NK-92 treated with Interleukin-12 subunit alpha and Interleukin-12 subunit beta, amount 100 ng/mL, for 24 hours (cell line): Measurements from ENCODE around the gene TSPAN17.
"Not testable (repeated sequence)": the region's sequence is repeated elsewhere in the genome, so short reads cannot be mapped to it uniquely, and the experiment has no call there.

ENCODE experiments used
- DNase-seq: peaks from one replicate; lab custom pipeline; 2025; lab: John Stamatoyannopoulos, UW

TSPAN17 gene

GRCh38 chr5:176680226-176680563, 32.9 kb downstream of the TSPAN17 start:
- DNase-seq: no peak

DNA sequence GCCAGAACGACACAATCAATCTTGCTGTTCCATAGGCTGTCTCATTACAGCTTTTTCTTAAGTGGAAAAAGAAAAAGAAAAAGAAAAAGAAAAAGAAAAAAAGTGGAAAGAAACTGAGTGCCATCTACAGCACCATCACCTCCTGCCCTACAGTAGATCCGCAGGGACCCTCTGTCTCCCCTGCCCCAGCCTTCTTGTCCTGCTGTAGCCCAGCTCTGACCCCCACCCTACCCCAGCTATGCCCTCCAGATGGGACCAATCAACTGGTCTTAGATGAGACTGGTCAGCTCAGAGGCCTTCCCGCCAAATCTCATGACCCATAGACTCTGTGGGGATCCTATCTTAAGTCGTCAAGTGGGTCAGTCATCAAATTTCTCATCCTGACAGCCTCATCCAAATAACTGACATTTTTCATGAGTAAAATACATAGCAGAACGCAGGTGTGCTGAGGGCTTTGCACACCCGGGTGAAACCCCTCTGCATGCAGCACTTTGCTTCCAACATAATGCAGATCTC, 34.8 kb downstream of the TSPAN17 start:
- DNase-seq: no peak

DNA sequence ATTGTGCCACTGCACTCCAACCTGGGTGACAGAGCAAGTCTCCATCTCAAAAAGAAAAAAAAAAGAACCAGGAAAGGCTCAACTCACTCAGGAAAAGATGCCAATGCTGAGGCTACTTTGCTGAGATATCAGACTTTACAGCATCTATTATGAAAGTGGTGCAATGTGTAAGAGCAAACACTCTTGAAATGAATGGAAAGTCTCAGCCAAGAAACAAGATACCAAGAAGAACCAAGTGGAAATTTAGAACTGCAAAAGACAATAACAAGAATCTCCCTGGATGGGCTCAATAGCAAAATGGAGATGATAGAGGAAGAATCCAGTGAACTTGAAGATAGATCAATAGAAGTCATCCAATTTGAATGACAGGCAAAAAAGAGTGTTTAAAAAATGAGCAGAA, 37.7 kb downstream of the TSPAN17 start:
- DNase-seq: no peak

DNA sequence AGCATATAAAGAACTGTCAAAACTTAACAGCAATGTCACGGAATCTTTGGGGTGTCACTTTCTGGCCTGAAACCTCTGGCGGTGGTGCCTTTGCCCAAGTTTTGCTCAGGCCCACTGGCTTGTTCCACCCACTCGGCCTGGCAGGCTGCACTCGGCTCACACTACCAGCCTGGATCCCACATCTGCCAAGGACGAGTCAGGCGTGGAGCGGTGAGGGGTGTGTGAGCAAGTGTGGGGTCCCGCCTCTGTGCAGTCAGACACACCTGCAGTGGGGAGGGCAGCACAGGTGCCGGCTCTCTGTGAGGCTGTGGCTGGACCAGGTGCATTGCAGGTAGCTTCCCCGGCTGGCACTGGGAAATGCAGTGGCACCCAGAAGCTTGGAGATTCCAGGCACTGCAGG, 40.0 kb downstream of the TSPAN17 start:
- DNase-seq: no peak

DNA sequence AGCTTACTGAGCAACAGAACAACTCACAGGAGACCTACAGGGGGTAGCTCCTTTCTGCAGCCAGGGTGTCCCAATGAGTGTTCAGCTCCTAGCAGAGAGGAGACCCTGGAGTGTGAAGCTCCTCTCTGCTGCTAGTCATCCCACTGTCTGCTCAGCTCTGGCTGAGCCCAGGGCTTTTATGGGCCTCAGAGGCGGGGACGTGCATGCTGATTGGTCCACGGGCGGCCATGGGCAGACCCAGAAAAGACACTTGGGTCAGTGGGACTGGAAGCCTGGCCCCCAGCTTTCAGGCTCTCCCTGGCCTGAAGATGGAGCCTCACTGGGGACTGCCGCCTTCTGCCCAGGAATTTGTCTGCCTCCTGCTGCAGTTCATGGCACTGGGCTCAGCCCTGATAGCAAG, 40.6 kb downstream of the TSPAN17 start:
- DNase-seq: no peak

DNA sequence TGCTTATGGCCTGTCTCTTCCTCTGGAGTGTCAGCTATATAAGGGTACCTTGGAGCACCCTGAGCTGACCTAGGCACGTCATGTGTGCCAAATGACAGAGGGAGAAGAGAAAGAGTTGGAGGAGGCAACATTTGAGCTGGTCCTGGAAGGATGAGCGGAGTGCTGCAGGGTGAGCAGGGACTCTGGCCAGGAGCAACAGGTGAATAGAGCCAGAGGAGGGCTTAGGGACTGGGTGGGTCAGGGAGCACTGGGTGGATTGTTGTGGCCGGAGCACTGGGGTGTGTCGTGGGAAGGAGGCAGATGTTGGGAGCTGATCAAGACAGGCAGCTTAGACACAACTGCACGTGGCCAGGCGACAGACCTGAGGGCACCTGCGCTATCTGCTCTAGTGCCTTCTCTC, 43.6 kb downstream of the TSPAN17 start:
- no peak for DNase-seq

GRCh38 chr5:176691524-176691923, 44.2 kb downstream of the TSPAN17 start:
- DNase-seq: no peak

DNA sequence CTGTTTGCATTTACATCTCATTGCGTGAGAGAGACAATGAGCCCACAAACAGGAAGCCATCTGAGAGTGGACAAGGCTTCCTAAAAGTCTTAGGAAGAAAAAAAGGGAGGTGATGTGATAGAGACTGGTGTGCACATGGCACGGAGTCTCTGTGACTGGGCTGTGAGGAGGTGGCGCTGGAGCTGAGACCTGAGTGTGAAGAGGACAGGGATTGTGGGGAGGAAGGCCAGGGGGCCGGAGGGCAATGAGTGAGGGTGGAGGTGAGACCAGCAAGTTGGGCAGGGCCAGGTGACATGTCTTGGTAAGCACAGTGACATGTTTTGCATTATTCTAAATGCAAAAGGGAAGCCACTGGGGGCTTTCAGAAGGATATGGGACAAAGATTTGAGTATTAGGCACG, 45.0 kb downstream of the TSPAN17 start:
- DNase-seq: no peak

DNA sequence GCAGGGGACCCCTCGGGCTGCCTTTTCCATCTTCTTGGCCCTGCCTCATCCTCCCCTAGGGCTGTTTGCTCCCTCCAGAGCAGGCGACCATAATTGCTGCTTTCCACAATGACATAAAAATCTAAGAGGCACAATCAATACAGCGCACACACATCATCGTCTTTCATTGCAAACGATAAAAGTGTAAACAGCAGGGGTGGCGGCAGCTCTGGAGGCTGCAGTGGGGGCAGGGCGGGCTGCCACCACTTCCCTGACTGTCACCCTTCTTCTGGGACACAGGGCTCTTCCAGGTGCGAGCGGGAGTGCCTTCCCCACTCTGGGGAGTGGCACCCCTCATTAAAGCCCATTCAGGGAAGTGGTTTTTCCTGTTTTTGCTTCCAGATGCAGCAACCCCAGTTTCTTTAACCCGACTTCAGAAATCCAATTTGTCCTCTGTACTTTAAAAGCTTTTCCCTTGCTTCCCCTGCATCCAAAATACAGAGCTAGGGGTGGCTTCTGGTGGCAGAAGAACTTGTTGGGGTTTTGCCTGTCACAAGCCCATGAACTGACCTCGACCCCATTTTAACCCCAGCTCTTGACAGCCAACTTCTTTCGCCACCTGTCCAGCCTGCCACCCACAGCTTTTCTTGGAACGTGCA, 45.7 kb downstream of the TSPAN17 start:
- DNase-seq: no peak

GRCh38 chr5:176693477-176693851, 46.2 kb downstream of the TSPAN17 start:
- no peak for DNase-seq

GRCh38 chr5:176694146-176694545, 46.9 kb downstream of the TSPAN17 start:
- DNase-seq: no peak

GRCh38 chr5:176694631-176695030, 47.3 kb downstream of the TSPAN17 start:
- DNase-seq: no peak

- no peak for DNase-seq
Observed at GRCh38 chr5:176695073-176695472, 47.8 kb downstream of the TSPAN17 start.

GRCh38 chr5:176697267-176697933, 50.1 kb downstream of the TSPAN17 start:
- no peak for DNase-seq

- DNase-seq: no peak
Observed at GRCh38 chr5:176697934-176698538, 50.8 kb downstream of the TSPAN17 start.

DNA sequence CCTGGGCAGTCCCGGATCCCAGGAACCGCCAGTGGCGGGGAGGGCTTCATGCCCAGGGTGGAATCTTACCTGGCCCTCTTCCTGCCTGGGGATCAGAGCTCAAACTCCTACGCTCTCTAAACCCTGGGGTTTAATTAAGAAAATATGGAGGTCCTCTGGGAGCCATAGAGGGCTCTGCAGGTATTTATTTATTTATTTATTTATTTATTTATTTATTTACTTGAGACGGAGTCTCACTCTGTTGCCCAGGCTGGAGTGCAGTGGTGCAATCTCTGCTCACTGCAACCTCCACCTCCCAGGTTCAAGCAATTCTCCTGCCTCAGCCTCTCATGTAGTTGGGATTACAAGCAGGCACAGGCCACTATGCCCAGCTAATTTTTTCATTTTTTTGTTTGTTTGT, 52.2 kb downstream of the TSPAN17 start:
- DNase-seq: not testable (repeated sequence)

DNA sequence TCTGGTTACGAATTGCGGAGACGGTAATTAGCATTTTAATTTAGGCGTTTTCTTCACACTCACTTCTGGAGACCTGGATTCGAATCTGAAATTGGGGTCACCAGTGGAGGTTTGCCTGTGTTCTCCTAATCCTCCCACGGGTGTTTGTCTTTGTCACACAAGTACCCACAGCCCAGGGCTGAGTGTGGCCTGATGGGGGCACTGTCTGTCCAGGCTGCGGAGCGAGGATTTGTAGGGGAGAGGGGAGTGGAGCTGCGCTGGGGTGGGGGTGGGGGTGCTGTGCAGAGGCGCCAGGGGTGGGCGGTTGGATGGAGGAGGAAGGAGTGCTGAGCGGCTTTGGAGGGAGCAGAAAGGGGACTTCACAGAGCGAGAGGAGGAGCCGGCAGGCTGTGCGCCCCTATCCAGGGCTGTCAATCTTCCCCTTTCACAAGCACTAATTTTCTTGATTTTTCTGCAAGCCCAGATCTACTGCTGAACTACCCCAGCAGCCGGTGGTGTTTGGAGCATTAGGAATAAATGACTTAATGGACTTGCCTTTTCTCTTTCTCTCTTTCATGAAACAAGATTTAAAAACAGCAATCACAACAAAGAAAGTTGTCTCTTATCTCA, 53.1 kb downstream of the TSPAN17 start:
- no peak for DNase-seq

DNA sequence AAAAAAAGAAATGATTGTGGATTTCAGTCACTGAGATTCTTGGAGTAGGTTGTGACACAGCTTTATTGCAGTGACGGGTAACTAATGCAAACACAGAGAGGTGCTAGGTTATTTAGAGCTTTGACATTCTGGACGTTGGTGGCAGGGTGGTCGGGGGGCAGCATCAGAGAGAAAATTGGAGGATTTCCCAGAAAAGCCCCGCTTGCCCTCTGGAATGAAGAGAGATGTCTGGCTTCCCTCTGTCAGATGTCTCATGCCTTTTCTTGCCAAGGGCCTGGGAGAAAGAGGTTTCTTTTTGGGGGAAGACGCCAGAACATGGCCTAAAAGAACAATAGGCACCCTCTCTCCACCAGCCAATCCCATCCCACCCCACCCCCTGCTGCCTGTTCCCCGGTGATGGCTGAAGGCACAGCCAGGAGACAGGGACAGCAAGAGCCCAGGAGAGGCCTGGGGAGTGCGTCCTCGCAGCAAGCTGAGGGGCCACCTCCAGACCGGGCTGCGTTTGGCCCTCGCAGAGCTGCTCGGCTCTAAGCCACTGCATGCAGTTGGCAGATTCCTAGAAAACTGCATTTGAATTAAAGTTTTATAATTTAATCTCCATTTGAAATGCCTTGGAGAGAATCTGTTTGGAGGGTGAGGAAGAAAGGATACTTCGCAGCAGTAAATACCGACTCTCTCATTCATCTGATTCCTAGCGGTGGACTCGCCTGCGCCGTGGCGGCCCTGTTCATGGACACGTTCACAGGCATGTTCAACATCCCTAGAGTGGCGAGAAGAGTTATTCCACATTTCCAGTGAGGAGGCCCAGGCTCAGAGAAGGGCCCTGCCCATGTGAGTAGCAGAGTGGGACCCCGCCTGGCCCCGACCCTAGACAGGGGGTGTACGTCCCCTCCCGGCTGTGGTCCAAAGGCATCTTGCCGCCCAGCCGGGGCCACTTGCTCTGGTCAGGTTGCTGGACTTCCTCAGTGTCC, 55.7 kb downstream of the TSPAN17 start:
- DNase-seq: no peak

GRCh38 chr5:176703857-176704256, 56.6 kb downstream of the TSPAN17 start:
- DNase-seq: no peak

- no peak for DNase-seq
Observed at GRCh38 chr5:176704355-176704754, 57.1 kb downstream of the TSPAN17 start.

DNA sequence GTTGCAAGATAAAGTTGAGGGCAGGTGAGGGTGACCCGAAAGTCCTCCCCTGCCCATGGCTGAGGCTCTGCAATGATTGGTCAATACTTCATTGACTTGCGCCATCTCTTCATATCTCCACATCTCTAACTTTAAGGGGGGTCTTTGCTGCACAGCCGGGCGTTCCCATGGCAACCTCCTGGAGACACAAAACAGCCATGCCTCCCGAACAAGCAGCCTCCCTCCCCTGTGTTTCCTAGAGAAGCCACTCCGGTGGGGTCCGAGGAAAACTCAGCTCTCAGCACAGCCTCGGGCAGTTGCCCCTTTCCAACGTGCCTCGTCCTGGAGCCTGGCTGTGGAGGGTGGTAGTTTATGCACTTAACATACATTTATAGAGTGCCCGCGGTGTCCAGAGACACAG, 57.5 kb downstream of the TSPAN17 start:
- no peak for DNase-seq
